ENCODE data around the gene MMP14. TPM values are rescaled to one million over a fixed set of nuclear protein-coding genes. Genes with fewer than 3 reads are reported as not detected.
A peak's percentile ranks its signal among the peaks of the same experiment; 100 is the strongest.

Gene MMP14
- total and polyA plus RNA-seq, 9 of the 15 experiments (the other 6 are each of a cell fraction or from before 2014, with no cell fraction given), result 0.36 to 5.8 (median 1.3) TPM; not detected in 2

DNA sequence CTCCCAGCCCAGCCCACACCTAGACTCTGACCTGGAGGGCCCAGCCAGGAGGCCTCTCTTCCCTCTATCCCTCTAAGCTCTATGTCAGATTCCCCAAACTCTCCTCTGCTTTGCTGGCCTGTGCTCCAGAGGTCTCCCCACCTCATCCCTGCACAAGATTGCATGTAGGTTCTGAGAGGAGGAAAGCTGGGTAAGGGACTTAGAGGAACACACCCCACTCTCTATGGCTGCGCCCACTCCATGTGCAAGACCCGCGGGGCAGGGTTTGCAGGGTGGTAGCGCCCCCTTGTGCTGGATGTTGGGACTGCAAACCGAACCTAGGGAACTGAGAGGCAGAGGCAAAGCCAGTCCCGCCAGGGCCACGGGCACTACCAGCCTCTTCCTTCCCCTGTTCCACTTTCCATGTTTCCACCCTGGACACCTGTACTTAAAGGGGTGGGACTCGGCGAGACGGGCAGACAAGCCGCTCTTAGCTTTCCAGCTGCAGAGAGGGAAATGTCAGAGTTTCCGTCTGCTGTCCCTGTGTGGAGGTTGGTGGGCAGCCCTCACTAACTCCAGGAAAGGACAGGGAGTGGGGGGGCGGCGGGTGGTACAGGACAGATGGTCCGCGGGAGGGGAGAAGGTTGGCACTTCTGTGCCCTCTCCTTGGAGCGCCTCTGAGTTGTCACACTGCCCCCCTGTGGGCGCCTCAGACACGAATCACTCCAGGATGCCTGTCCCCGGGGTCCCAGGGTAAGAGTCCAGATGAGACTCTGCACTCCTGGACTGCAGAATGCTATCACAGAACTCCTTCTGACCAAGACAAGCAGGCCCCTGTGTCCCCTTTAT is 16.8 kb downstream of the MMP14 start (continued):
- TF ChIP-seq SIN3B (IDR thresholded peaks at IDR 0.05; ENCODE audit: low read depth), result peak; percentile 24; the same call in 1 of the 2 replicates
- TF ChIP-seq E2F1 (CRISPR knock-in tag; IDR thresholded peaks at IDR 0.05), result 0 out of 2 replicates have a peak, but pooled peaks have one; percentile 34
- 0 out of 2 replicates have a peak, but pooled peaks have one; percentile 33 for TF ChIP-seq MAX (CRISPR knock-in tag; IDR thresholded peaks at IDR 0.05)
- no peak for TF ChIP-seq RBM14 (IDR thresholded peaks at IDR 0.05; ENCODE audit: borderline replicate concordance, insufficient read depth, low read depth, low read length)
- TF ChIP-seq, protein P1, sequence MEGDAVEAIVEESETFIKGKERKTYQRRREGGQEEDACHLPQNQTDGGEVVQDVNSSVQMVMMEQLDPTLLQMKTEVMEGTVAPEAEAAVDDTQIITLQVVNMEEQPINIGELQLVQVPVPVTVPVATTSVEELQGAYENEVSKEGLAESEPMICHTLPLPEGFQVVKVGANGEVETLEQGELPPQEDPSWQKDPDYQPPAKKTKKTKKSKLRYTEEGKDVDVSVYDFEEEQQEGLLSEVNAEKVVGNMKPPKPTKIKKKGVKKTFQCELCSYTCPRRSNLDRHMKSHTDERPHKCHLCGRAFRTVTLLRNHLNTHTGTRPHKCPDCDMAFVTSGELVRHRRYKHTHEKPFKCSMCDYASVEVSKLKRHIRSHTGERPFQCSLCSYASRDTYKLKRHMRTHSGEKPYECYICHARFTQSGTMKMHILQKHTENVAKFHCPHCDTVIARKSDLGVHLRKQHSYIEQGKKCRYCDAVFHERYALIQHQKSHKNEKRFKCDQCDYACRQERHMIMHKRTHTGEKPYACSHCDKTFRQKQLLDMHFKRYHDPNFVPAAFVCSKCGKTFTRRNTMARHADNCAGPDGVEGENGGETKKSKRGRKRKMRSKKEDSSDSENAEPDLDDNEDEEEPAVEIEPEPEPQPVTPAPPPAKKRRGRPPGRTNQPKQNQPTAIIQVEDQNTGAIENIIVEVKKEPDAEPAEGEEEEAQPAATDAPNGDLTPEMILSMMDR (IDR thresholded peaks at IDR 0.05 in 2 of 3, conservative IDR thresholded peaks at IDR 0.05 in 1 of 3; ENCODE audit: insufficient read depth in 2 of 3, low read depth in 1 of 3, low read length in 3 of 3), result peak; percentile 94 to 97 (median 95)
- peak; percentile 39; the same call in 1 of the 2 replicates for TF ChIP-seq ARID1B (IDR thresholded peaks at IDR 0.05)
- no peak for TF ChIP-seq ATF3 (IDR thresholded peaks at IDR 0.05)
- TF ChIP-seq ATF3 (CRISPR knock-in tag; conservative IDR thresholded peaks at IDR 0.05), result 0 out of 2 replicates have a peak, but pooled peaks have one; percentile 58
- TF ChIP-seq, protein P2, sequence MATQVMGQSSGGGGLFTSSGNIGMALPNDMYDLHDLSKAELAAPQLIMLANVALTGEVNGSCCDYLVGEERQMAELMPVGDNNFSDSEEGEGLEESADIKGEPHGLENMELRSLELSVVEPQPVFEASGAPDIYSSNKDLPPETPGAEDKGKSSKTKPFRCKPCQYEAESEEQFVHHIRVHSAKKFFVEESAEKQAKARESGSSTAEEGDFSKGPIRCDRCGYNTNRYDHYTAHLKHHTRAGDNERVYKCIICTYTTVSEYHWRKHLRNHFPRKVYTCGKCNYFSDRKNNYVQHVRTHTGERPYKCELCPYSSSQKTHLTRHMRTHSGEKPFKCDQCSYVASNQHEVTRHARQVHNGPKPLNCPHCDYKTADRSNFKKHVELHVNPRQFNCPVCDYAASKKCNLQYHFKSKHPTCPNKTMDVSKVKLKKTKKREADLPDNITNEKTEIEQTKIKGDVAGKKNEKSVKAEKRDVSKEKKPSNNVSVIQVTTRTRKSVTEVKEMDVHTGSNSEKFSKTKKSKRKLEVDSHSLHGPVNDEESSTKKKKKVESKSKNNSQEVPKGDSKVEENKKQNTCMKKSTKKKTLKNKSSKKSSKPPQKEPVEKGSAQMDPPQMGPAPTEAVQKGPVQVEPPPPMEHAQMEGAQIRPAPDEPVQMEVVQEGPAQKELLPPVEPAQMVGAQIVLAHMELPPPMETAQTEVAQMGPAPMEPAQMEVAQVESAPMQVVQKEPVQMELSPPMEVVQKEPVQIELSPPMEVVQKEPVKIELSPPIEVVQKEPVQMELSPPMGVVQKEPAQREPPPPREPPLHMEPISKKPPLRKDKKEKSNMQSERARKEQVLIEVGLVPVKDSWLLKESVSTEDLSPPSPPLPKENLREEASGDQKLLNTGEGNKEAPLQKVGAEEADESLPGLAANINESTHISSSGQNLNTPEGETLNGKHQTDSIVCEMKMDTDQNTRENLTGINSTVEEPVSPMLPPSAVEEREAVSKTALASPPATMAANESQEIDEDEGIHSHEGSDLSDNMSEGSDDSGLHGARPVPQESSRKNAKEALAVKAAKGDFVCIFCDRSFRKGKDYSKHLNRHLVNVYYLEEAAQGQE (IDR thresholded peaks at IDR 0.05; ENCODE audit: borderline replicate concordance), result peak; percentile 95
- TF ChIP-seq, protein P2 (CRISPR knock-in tag; IDR thresholded peaks at IDR 0.05; ENCODE audit: low read depth), result no peak
- TF ChIP-seq KLF6 (CRISPR knock-in tag; IDR thresholded peaks at IDR 0.05; ENCODE audit: borderline replicate concordance), result no peak
- TF ChIP-seq SMC3 (conservative IDR thresholded peaks at IDR 0.05; ENCODE audit: insufficient read depth, low read depth, low read length), result peak; percentile 98
- TF ChIP-seq SREBF1 (IDR thresholded peaks at IDR 0.05; ENCODE audit: borderline replicate concordance, low read depth, low read length), result no peak

All from K562 (cell line).